Measurements from ENCODE around the gene DNAH8.

GRCh38 chr6:38671885-38672467 lies 43.1 kb upstream of the DNAH8 start:
- peak; percentile 74 for TF ChIP-seq CTCF (IDR thresholded peaks at IDR 0.05; ENCODE audit: low read depth, low read length, poor library complexity, severe bottlenecking)
- no peak for TF ChIP-seq EZH2phosphoT487 (IDR thresholded peaks at IDR 0.05; ENCODE audit: borderline replicate concordance, low read length)
